K562 (cell line): Measurements from ENCODE around the gene FKBP9. TPM values are rescaled to one million over a fixed set of nuclear protein-coding genes. Genes with fewer than 3 reads are reported as not detected.

ENCODE experiments used
- ARID3A ChIP-seq: IDR thresholded peaks from 2 replicates; pipeline ENCODE4 v1.6.1; 2012; ENCODE audit warnings: low read depth, low read length, improper control_type of control experiment, borderline replicate concordance
- CBX8 ChIP-seq: fragments of 200-600 bp; sonication (generic); IDR thresholded peaks from 2 replicates; pipeline ENCODE4 v1.6.1; 2012; ENCODE audit warnings: borderline replicate concordance, mixed run types, low read depth, mild to moderate bottlenecking, moderate library complexity, mixed read lengths, low read length, control low read depth, inconsistent platforms; ENCODE audit not compliant: poor library complexity, severe bottlenecking; ENCODE audit errors: extremely low read depth
- MAFK ChIP-seq: IDR thresholded peaks from 2 replicates; pipeline ENCODE4 v1.6.1; 2011; ENCODE audit warnings: low read length, improper control_type of control experiment
- TCF3 ChIP-seq: sonication (generic); formaldehyde crosslinking; IDR thresholded peaks from 2 replicates; pipeline ENCODE4 v1.4.0; 2020; ENCODE audit warnings: mild to moderate bottlenecking, missing genetic modification reagents
- TOE1 ChIP-seq, 2 experiments: fragments of 450-650 bp in 1 of 2; sonication (generic) in 1 of 2; formaldehyde crosslinking in 1 of 2; IDR thresholded peaks; 2 replicates each; pipeline versions ENCODE4 v1.7.1 to v1.8.0; 2016 to 2022; ENCODE audit warnings: borderline replicate concordance in 2 of 2, mild to moderate bottlenecking in 2 of 2, antibody characterized with exemption in 1 of 2, inconsistent platforms in 1 of 2, low read depth in 1 of 2, missing genetic modification reagents in 1 of 2, moderate library complexity in 1 of 2
- USF2 ChIP-seq: sonication (generic); formaldehyde crosslinking; IDR thresholded peaks from 2 replicates; pipeline ENCODE4 v1.5.0; 2020; ENCODE audit warnings: missing genetic modification reagents
- ZNF133 ChIP-seq: fragments of 250-450 bp; sonication (Bioruptor Pico); IDR thresholded peaks from 2 replicates; pipeline ENCODE4 v1.4.0; 2020; ENCODE audit warnings: mild to moderate bottlenecking
- polyA plus RNA-seq, 8 experiments: library from polyadenylated mRNA; depleted of rRNA in 4 of 8; stranded (reverse) in 5 of 8; unstranded in 3 of 8; fragments of >200 nt; fragmentation: Nextera tagmentation in 2 of 8; fragmentation: Illumina TruSeq in 1 of 8; extraction: Ambion mirVana in 2 of 8; extraction: Trizol in 1 of 8; gene quantifications; 2 replicates each; pipeline versions ENCODE4 v1.2.1 to v1.2.3, GENCODE V29; 2011 to 2014; ENCODE audit warnings: inconsistent platforms in 1 of 8, missing spikeins in 1 of 8
- total RNA-seq, 7 experiments: library from RNA; depleted of rRNA in 6 of 7; stranded (reverse); fragments of >200 nt in 6 of 7; fragmentation: Illumina TruSeq in 2 of 7; extraction: Trizol in 2 of 7; gene quantifications; 2 replicates each; pipeline versions ENCODE4 v1.2.1 to v1.2.3, GENCODE V29; 2011 to 2021; ENCODE audit warnings: low replicate concordance in 1 of 7
- TF ChIP-seq, protein P1 (sequence below): IDR thresholded peaks from 2 replicates; pipeline ENCODE4 v1.6.1; 2016; ENCODE audit warnings: missing genetic modification characterization, missing compliant biosample characterization

The FKBP9 gene
- total and polyA plus RNA-seq, 9 of the 15 experiments (the other 6 are each of a cell fraction or from before 2014, with no cell fraction given): 5.9 to 23.7 (median 15.8) TPM

DNA sequence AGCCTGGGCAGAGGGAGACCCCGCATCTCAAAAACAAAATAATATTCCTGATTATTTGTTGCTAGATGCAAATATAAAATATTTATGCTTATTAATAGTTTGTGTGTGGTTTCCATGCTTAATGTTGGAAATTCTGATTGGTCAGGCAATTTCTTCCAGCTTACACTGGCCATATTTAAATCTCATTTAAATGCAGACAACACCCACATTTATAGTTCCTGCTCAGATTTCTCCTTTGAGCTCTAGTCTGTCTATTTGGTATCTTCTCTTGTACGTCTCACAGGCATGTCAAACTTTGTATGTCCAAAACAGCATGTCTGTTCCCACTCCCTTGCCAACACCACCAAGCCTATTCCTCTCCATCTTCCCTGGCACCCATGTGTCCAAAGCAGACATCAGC is 52.5 kb downstream of the FKBP9 start (continued):
- TF ChIP-seq USF2 (CRISPR knock-in tag) (no peak), TOE1 (IDR thresholded peaks at IDR 0.05; ENCODE audit: borderline replicate concordance) (no peak), TOE1 (CRISPR knock-in tag; IDR thresholded peaks at IDR 0.05; ENCODE audit: borderline replicate concordance, low read depth) (no peak), MAFK (no peak), TCF3 (CRISPR knock-in tag) (no peak), CBX8 (no peak), ARID3A (no peak), ZNF133 (CRISPR knock-in tag) (no peak)
- TF ChIP-seq, protein P1, sequence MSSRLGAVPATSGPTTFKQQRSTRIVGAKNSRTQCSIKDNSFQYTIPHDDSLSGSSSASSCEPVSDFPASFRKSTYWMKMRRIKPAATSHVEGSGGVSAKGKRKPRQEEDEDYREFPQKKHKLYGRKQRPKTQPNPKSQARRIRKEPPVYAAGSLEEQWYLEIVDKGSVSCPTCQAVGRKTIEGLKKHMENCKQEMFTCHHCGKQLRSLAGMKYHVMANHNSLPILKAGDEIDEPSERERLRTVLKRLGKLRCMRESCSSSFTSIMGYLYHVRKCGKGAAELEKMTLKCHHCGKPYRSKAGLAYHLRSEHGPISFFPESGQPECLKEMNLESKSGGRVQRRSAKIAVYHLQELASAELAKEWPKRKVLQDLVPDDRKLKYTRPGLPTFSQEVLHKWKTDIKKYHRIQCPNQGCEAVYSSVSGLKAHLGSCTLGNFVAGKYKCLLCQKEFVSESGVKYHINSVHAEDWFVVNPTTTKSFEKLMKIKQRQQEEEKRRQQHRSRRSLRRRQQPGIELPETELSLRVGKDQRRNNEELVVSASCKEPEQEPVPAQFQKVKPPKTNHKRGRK (tag): no peak
